Neural progenitor cell (in vitro differentiated cells): ENCODE results near the gene SLC12A9. TPM values are rescaled to one million over a fixed set of nuclear protein-coding genes. Genes with fewer than 3 reads are reported as not detected.

Source experiments
- DNase-seq: peaks from one replicate; pipeline ENCODE4 v3.0.0-alpha.2; 2016; ENCODE audit warnings: low spot score
- H2AFZ ChIP-seq: fragments of 200-600 bp; sonication (generic); replicated peaks from 2 replicates; pipeline ENCODE4 v1.6.1; 2016; ENCODE audit warnings: antibody characterized with exemption
- H3F3A ChIP-seq: fragments of 200-600 bp; sonication (generic); 2 replicates; pipeline ENCODE4 v1.6.1; 2016; ENCODE audit warnings: antibody characterized with exemption, low read depth
- H3K27ac ChIP-seq: fragments of 200-600 bp; sonication (generic); 2 replicates; pipeline ENCODE4 v1.5.1; 2016; ENCODE audit warnings: mild to moderate bottlenecking
- H3K27me3 ChIP-seq: fragments of 200-600 bp; sonication (generic); 2 replicates; pipeline ENCODE4 v1.6.1; 2016; ENCODE audit warnings: mild to moderate bottlenecking, moderate library complexity
- H3K36me3 ChIP-seq: fragments of 200-600 bp; sonication (generic); 2 replicates; pipeline ENCODE4 v1.5.1; 2016
- H3K4me1 ChIP-seq: fragments of 200-600 bp; sonication (generic); 2 replicates; pipeline ENCODE4 v1.6.1; 2016; ENCODE audit warnings: mixed run types
- H3K4me2 ChIP-seq: fragments of 200-600 bp; sonication (generic); 2 replicates; pipeline ENCODE4 v1.6.1; 2016
- H3K4me3 ChIP-seq: fragments of 200-600 bp; sonication (generic); 2 replicates; pipeline ENCODE4 v1.5.1; 2016
- H3K79me2 ChIP-seq: fragments of 200-600 bp; sonication (generic); 2 replicates; pipeline ENCODE4 v1.6.1; 2016; ENCODE audit warnings: low read depth
- H3K9ac ChIP-seq: fragments of 200-600 bp; sonication (generic); 2 replicates; pipeline ENCODE4 v1.6.1; 2016
- H3K9me3 ChIP-seq: fragments of 200-600 bp; sonication (generic); 2 replicates; pipeline ENCODE4 v1.5.1; 2016; ENCODE audit warnings: low read depth
- H4K20me1 ChIP-seq: fragments of 200-600 bp; sonication (generic); 2 replicates; pipeline ENCODE4 v1.6.1; 2016; ENCODE audit warnings: low read depth
- H3K27ac Mint-ChIP-seq: 3 replicates; pipeline ENCODE4 v1.8.0; 2021; ENCODE audit warnings: mixed read lengths
- H3K27me3 Mint-ChIP-seq: 2 replicates; pipeline ENCODE4 v1.8.0; 2022; ENCODE audit warnings: low read depth, mild to moderate bottlenecking, inconsistent platforms, moderate library complexity, mixed read lengths; ENCODE audit not compliant: insufficient read depth
- H3K36me3 Mint-ChIP-seq: 3 replicates; pipeline ENCODE4 v1.8.0; 2021; ENCODE audit warnings: mixed read lengths
- H3K4me1 Mint-ChIP-seq: 3 replicates; pipeline ENCODE4 v1.8.0; 2021; ENCODE audit warnings: mixed read lengths
- H3K4me3 Mint-ChIP-seq: 3 replicates; pipeline ENCODE4 v1.8.0; 2021; ENCODE audit warnings: mild to moderate bottlenecking, moderate library complexity, mixed read lengths
- H3K9me3 Mint-ChIP-seq: 3 replicates; pipeline ENCODE4 v1.8.0; 2020; ENCODE audit warnings: mixed read lengths
- CTCF ChIP-seq: fragments of 200-600 bp; sonication (generic); IDR thresholded peaks from 2 replicates; pipeline ENCODE4 v1.5.1; 2017; ENCODE audit warnings: antibody characterized with exemption, mild to moderate bottlenecking
- EZH2 ChIP-seq: fragments of 200-600 bp; sonication (generic); IDR thresholded peaks from 2 replicates; pipeline ENCODE4 v1.6.1; 2017; ENCODE audit warnings: antibody characterized with exemption, mild to moderate bottlenecking, moderate library complexity
- EZH2phosphoT487 ChIP-seq: fragments of 200-600 bp; sonication (generic); IDR thresholded peaks from 2 replicates; pipeline ENCODE4 v1.6.1; 2017; ENCODE audit warnings: antibody characterized with exemption
- total RNA-seq: library from RNA; depleted of rRNA; stranded (reverse); fragments of >200 nt; gene quantifications from 2 replicates; pipeline ENCODE4 v1.2.3, GENCODE V29; 2015; ENCODE audit warnings: low replicate concordance

SLC12A9 gene
- total RNA-seq, 1 donor from 2014 or later = 3.5 TPM

DNA sequence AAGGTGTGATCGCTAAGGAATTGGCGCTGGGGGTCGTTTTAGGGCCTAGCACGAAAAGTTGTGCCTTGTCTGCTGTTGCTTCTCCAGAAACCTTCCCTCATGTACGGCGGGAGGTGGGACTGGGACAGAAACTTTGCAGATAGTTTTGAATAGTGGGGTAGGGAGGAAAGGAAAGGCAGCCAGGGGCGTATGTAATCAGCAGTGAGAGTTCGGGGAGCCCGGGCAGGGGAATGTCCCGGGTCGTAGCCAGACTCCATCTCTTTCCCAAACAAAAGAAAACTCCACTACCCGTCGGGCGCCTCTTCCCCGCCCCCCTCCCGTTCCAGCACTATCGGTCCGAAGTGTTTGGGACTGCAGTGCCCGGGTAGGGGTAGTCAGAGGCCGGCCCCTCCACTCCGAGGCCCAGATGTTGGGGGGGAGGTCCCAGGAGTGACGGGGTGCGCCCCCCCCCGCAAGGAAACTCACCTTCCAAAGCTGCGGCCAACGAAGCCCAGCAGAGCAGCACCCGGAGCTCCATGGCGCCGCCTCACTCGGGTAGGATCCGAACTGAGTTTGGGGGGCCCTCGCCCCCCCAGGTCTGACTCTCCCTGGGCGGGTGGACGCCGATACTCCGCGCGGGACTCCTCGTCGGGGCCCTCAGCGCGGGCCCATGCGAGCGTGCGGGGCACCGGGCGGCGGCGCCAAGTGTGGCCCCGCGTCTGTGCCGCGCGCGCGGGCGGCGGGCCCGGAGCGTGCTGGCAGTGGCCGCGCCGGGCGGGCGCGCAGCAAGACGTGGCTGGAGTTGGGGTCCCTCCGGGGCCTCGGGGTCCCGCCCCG lies 25.8 kb upstream of the SLC12A9 start:
- Histone ChIP-seq H3F3A (peaks cover 20% of the 10 kb centered on the region), H2AFZ (no peak overlapping the region), H4K20me1 (peaks cover 39% of the 10 kb centered on the region), H3K9me3 (no peaks in the 10 kb centered on the region), H3K4me2 (peak overlapping the region; percentile 99), H3K27me3 (no peaks in the 10 kb centered on the region), H3K9ac (peak overlapping the region; percentile 69), H3K4me1 (peaks cover 10% of the 10 kb centered on the region), H3K4me3 (peak overlapping the region; percentile 100), H3K27ac (no peak overlapping the region), H3K79me2 (peaks cover 50% of the 10 kb centered on the region), H3K36me3 (no peaks in the 10 kb centered on the region)
- Mint-ChIP-seq H3K4me1 (peaks cover 26% of the 10 kb centered on the region), H3K4me3 (peak overlapping the region; percentile 98), H3K36me3 (peaks cover 8% of the 10 kb centered on the region), H3K9me3 (no peaks in the 10 kb centered on the region), H3K27me3 (peaks cover 12% of the 10 kb centered on the region), H3K27ac (peak overlapping the region; percentile 77)
- TF ChIP-seq CTCF (no peak), EZH2phosphoT487 (no peak), EZH2 (no peak)
- DNase-seq = peak; percentile 61

GRCh38 chr7:100827330-100828226 lies 24.9 kb upstream of the SLC12A9 start, which contains the start of gene EPHB4:
Gene EPHB4, minus strand, starts transcription at chr7:100827523. Its CDS starts 493 bp downstream, at chr7:100827030.
- H3K4me3 Mint-ChIP-seq = peak within 1 kb of the TSS; percentile 98
- peak within 1 kb of the TSS; percentile 43 for H2AFZ ChIP-seq

More at GRCh38 chr7:100827330-100828226, 24.9 kb upstream of the SLC12A9 start, which contains the start of gene EPHB4:
- Histone ChIP-seq H3K36me3 (no peaks in the 10 kb centered on the region), H3K4me2 (peak within 1 kb of the TSS; percentile 99), H3K9ac (peak within 1 kb of the TSS; percentile 69), H3K27ac (peak within 1 kb of the TSS; percentile 52), H3K4me1 (peaks cover 10% of the 10 kb centered on the region), H3K4me3 (peak within 1 kb of the TSS; percentile 100), H3F3A (peaks cover 20% of the 10 kb centered on the region), H4K20me1 (peaks cover 35% of the 10 kb centered on the region), H3K79me2 (peaks cover 50% of the 10 kb centered on the region), H3K27me3 (no peaks in the 10 kb centered on the region), H3K9me3 (no peaks in the 10 kb centered on the region)
- peak within 1 kb of the TSS; percentile 99 for H3K27ac Mint-ChIP-seq
- TF ChIP-seq EZH2 (peak; percentile 45), EZH2phosphoT487 (no peak), CTCF (peak; percentile 70)
- H3K9me3 Mint-ChIP-seq = no peaks in the 10 kb centered on the region
- DNase-seq = peak; percentile 95
- peaks cover 12% of the 10 kb centered on the region for H3K27me3 Mint-ChIP-seq
- peaks cover 7% of the 10 kb centered on the region for H3K36me3 Mint-ChIP-seq
- H3K4me1 Mint-ChIP-seq = peaks cover 26% of the 10 kb centered on the region
